Osteoblast (primary cell): ENCODE data around the gene ZNF639. TPM values are rescaled to one million over a fixed set of nuclear protein-coding genes. Genes with fewer than 3 reads are reported as not detected.

Experiments used
- DNase-seq: peaks from one replicate; pipeline ENCODE4 v3.0.0; 2011; ENCODE audit warnings: low spot score, mixed read lengths; ENCODE audit not compliant: insufficient read length; ENCODE audit errors: missing footprints
- H2AFZ ChIP-seq: 2 replicates; pipeline ENCODE4 v1.6.0; 2011; ENCODE audit warnings: mild to moderate bottlenecking, low read length
- H3K27ac ChIP-seq: 2 replicates; pipeline ENCODE4 v1.5.1; 2011; ENCODE audit warnings: mild to moderate bottlenecking, low read depth, low read length, moderate library complexity
- H3K27me3 ChIP-seq: 2 replicates; pipeline ENCODE4 v1.6.0; 2012; ENCODE audit warnings: mild to moderate bottlenecking, control low read depth, inconsistent platforms, low read length, moderate library complexity; ENCODE audit not compliant: insufficient read depth
- H3K36me3 ChIP-seq: 2 replicates; pipeline ENCODE4 v1.5.1; 2011; ENCODE audit warnings: mild to moderate bottlenecking, low read length, control low read depth, moderate library complexity; ENCODE audit not compliant: insufficient read depth
- H3K4me1 ChIP-seq: 2 replicates; pipeline ENCODE4 v1.5.1; 2011; ENCODE audit warnings: mild to moderate bottlenecking, low read length, control low read depth, moderate library complexity; ENCODE audit not compliant: insufficient read depth
- H3K4me2 ChIP-seq: 2 replicates; pipeline ENCODE4 v1.6.0; 2011; ENCODE audit warnings: mild to moderate bottlenecking, low read length; ENCODE audit not compliant: insufficient read depth
- H3K4me3 ChIP-seq: fragments of 200-600 bp; sonication (generic); 3 replicates; pipeline ENCODE4 v1.5.1; 2012; ENCODE audit warnings: mild to moderate bottlenecking, low read length, inconsistent platforms; ENCODE audit not compliant: insufficient read depth
- H3K79me2 ChIP-seq: 2 replicates; pipeline ENCODE4 v1.6.0; 2012; ENCODE audit warnings: mild to moderate bottlenecking, low read length, control low read depth, inconsistent platforms; ENCODE audit not compliant: insufficient read depth
- H3K9me3 ChIP-seq: 2 replicates; pipeline ENCODE4 v1.5.1; 2011; ENCODE audit warnings: low read depth, low read length, control low read depth
- H4K20me1 ChIP-seq: 2 replicates; pipeline ENCODE4 v1.6.0; 2012; ENCODE audit warnings: mild to moderate bottlenecking, low read length, control low read depth; ENCODE audit not compliant: insufficient read depth
- CTCF ChIP-seq: IDR thresholded peaks from 2 replicates; pipeline ENCODE4 v1.5.1; 2011; ENCODE audit warnings: mild to moderate bottlenecking, low read depth, low read length, moderate library complexity; ENCODE audit errors: extremely low read depth
- total RNA-seq: library from RNA; depleted of rRNA; stranded (reverse); fragments of >200 nt; gene quantifications from 2 replicates; pipeline ENCODE4 v1.2.3, GENCODE V29; 2012

Gene ZNF639
- total RNA-seq, 1 donor = 51.8 TPM

DNA sequence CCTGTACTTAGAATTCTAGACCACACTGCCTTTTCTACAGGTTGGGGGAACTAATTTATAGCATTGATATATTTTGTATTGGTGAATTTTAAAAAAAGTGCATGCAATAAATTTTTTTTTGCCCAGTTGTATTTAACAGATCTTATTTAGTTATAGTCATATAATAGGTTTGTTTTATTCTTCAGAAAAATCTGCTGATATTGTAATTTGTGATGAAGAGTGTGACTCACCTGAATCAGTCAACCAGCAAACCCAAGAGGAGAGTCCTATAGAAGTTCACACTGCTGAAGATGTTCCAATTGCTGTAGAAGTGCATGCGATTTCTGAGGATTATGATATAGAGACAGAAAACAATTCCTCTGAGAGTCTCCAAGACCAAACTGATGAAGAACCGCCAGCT lies 10.3 kb downstream of the ZNF639 start:
- no peak for DNase-seq
- H3K4me1 ChIP-seq = no peaks in the 10 kb centered on the region
- H3K27ac ChIP-seq = no peak overlapping the region
- no peaks in the 10 kb centered on the region for H3K9me3 ChIP-seq
- H3K4me2 ChIP-seq = no peak overlapping the region
- no peaks in the 10 kb centered on the region for H3K27me3 ChIP-seq
- TF ChIP-seq CTCF = no peak
- no peaks in the 10 kb centered on the region for H4K20me1 ChIP-seq
- H3K4me3 ChIP-seq = no peak overlapping the region
- H3K36me3 ChIP-seq = peaks cover 76% of the 10 kb centered on the region
- no peak overlapping the region for H2AFZ ChIP-seq
- peaks cover 5% of the 10 kb centered on the region for H3K79me2 ChIP-seq

- DNase-seq = no peak
- Histone ChIP-seq H3K4me1 (no peaks in the 10 kb centered on the region), H3K9me3 (no peaks in the 10 kb centered on the region), H2AFZ (no peak overlapping the region), H4K20me1 (no peaks in the 10 kb centered on the region), H3K79me2 (peaks cover 4% of the 10 kb centered on the region), H3K4me2 (no peak overlapping the region), H3K36me3 (peaks cover 57% of the 10 kb centered on the region), H3K4me3 (no peak overlapping the region), H3K27ac (no peak overlapping the region), H3K27me3 (no peaks in the 10 kb centered on the region)
- TF ChIP-seq CTCF = no peak
These were observed 13.6 kb downstream of the ZNF639 start for GRCh38 chr3:179336345-179336929.

DNA sequence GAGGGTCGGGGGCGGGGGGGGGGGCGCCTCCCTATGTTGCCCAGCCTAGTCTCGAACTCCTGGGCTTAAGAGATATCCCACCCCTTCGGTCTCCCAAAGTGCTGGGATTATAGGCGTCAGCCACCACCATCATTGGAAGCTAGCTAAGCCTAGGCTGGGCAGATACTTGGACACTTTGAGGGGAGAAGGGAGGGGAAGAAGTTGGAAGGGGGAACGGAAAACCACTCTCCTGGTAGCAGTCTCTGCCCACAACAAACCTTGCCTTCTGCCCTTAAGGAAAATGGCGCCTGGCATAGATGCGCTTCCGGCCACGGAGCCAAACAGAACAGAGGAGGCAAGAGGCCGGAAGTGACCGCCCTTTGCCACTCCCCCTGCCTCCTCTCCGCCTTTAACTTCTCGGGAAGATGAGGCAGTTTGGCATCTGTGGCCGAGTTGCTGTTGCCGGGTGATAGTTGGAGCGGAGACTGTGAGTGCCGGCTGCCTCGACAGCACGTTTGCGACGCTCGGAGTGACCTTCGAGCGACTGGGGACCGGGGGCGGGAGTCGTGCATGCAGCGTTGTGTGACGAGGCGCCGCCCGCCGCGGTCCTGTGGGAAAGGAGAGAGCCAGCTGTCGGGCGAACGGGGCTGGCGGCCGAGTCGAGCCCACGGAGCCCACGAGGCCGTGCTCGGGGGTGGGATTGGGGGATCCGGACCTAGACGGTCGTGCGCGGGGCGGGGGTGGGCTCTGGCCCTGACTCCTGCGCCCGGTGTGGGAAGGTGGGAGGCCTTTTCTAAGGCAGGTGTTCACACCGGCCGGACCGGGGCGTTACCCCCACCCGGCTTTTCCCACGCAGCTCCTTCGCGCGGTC lies 24.7 kb downstream of the ZNF639 start, which contains the start of gene MFN1:
Gene MFN1 (plus strand): TSS at position 365 of the 850 bp plus-strand sequence. CDS start 1,143 bp downstream, outside the sequence.
- H3K4me1 ChIP-seq = peaks cover 16% of the 10 kb centered on the region
- no peaks in the 10 kb centered on the region for H4K20me1 ChIP-seq
- no peaks in the 10 kb centered on the region for H3K9me3 ChIP-seq
- peak within 1 kb of the TSS; percentile 99 for H3K4me3 ChIP-seq
- peaks cover 35% of the 10 kb centered on the region for H3K79me2 ChIP-seq
- DNase-seq = peak; percentile 94
- peak within 1 kb of the TSS; percentile 72 for H3K27ac ChIP-seq
- no peak for TF ChIP-seq CTCF
- no peaks in the 10 kb centered on the region for H3K27me3 ChIP-seq
- peak within 1 kb of the TSS; percentile 87 for H3K4me2 ChIP-seq
- H3K36me3 ChIP-seq = peaks cover 21% of the 10 kb centered on the region
- H2AFZ ChIP-seq = peak within 1 kb of the TSS; percentile 99
